ENCODE data around the gene WDFY1. TPM values are rescaled to one million over a fixed set of nuclear protein-coding genes. Genes with fewer than 3 reads are reported as not detected.

The WDFY1 gene
- total RNA-seq, 1 donor from 2014 or later, result 52.6 TPM

GRCh38 chr2:223905996-223906395, 39.1 kb downstream of the WDFY1 start:
- H3K9me3 ChIP-seq (ENCODE audit: insufficient read depth, low read depth, low read length), result no peaks in the 10 kb centered on the region
- no peak overlapping the region for H3K4me2 ChIP-seq (ENCODE audit: low read length)
- no peaks in the 10 kb centered on the region for H3K9me3 Mint-ChIP-seq (ENCODE audit: unreplicated experiment)
- H4K20me1 ChIP-seq (ENCODE audit: insufficient read depth, low read length), result peaks cover 41% of the 10 kb centered on the region
- TF ChIP-seq CTCF (IDR thresholded peaks at IDR 0.05; ENCODE audit: insufficient read depth, low read depth, low read length), result no peak
- no peak for TF ChIP-seq EZH2 (IDR thresholded peaks at IDR 0.05; ENCODE audit: insufficient read depth, low read length)
- H3K27ac ChIP-seq (ENCODE audit: low read depth, low read length), result no peak overlapping the region
- H3K4me3 ChIP-seq (ENCODE audit: insufficient read depth, low read depth, low read length), result no peak overlapping the region
- no peak overlapping the region for H2AFZ ChIP-seq (ENCODE audit: low read depth, low read length)
- H3K27me3 ChIP-seq (ENCODE audit: insufficient read depth, low read length), result no peaks in the 10 kb centered on the region
- FAIRE-seq, result no peak
- no peak for DNase-seq (ENCODE audit: low read depth)
- no peaks in the 10 kb centered on the region for H3K4me1 Mint-ChIP-seq (ENCODE audit: low read depth, unreplicated experiment)
- peaks cover 4% of the 10 kb centered on the region for H3K36me3 Mint-ChIP-seq (ENCODE audit: low read depth, unreplicated experiment)
- no peaks in the 10 kb centered on the region for H3K27me3 Mint-ChIP-seq (ENCODE audit: low read depth, unreplicated experiment)
- peaks cover 13% of the 10 kb centered on the region for H3K36me3 ChIP-seq (ENCODE audit: insufficient read depth, low read length)
- no peak overlapping the region for H3K9ac ChIP-seq (ENCODE audit: low read length)
- no peak overlapping the region for H3K27ac Mint-ChIP-seq (ENCODE audit: unreplicated experiment)
- H3K4me3 Mint-ChIP-seq (ENCODE audit: unreplicated experiment), result no peak overlapping the region
- peaks cover 39% of the 10 kb centered on the region for H3K79me2 ChIP-seq (ENCODE audit: insufficient read depth, low read length)
- no peaks in the 10 kb centered on the region for H3K4me1 ChIP-seq (ENCODE audit: insufficient read depth, low read length)

- TF ChIP-seq CTCF (IDR thresholded peaks at IDR 0.05; ENCODE audit: insufficient read depth, low read depth, low read length) (no peak), EZH2 (IDR thresholded peaks at IDR 0.05; ENCODE audit: insufficient read depth, low read length) (no peak)
- no peak overlapping the region for H2AFZ ChIP-seq (ENCODE audit: low read depth, low read length)
- H4K20me1 ChIP-seq (ENCODE audit: insufficient read depth, low read length), result peaks cover 4% of the 10 kb centered on the region
Measured at GRCh38 chr2:223901854-223902253, 43.3 kb downstream of the WDFY1 start.

GRCh38 chr2:223901311-223901710, 43.8 kb downstream of the WDFY1 start:
- TF ChIP-seq EZH2 (IDR thresholded peaks at IDR 0.05; ENCODE audit: insufficient read depth, low read length), result no peak
- Histone ChIP-seq H3K9me3 (ENCODE audit: insufficient read depth, low read depth, low read length) (no peaks in the 10 kb centered on the region), H3K27me3 (ENCODE audit: insufficient read depth, low read length) (no peaks in the 10 kb centered on the region), H3K27ac (ENCODE audit: low read depth, low read length) (no peak overlapping the region), H3K9ac (ENCODE audit: low read length) (no peak overlapping the region), H3K79me2 (ENCODE audit: insufficient read depth, low read length) (no peaks in the 10 kb centered on the region), H3K4me2 (ENCODE audit: low read length) (no peak overlapping the region), H3K4me3 (ENCODE audit: insufficient read depth, low read depth, low read length) (no peak overlapping the region), H3K4me1 (ENCODE audit: insufficient read depth, low read length) (no peaks in the 10 kb centered on the region), H4K20me1 (ENCODE audit: insufficient read depth, low read length) (peaks cover 4% of the 10 kb centered on the region), H2AFZ (ENCODE audit: low read depth, low read length) (no peak overlapping the region), H3K36me3 (ENCODE audit: insufficient read depth, low read length) (peaks cover 18% of the 10 kb centered on the region)
- H3K27ac Mint-ChIP-seq (ENCODE audit: unreplicated experiment), result no peak overlapping the region
- H3K36me3 Mint-ChIP-seq (ENCODE audit: low read depth, unreplicated experiment), result peaks cover 9% of the 10 kb centered on the region
- no peak overlapping the region for H3K4me3 Mint-ChIP-seq (ENCODE audit: unreplicated experiment)
- no peak for FAIRE-seq
- DNase-seq (ENCODE audit: low read depth), result no peak
- no peaks in the 10 kb centered on the region for H3K27me3 Mint-ChIP-seq (ENCODE audit: low read depth, unreplicated experiment)
- H3K4me1 Mint-ChIP-seq (ENCODE audit: low read depth, unreplicated experiment), result peaks cover 12% of the 10 kb centered on the region
- H3K9me3 Mint-ChIP-seq (ENCODE audit: unreplicated experiment), result no peaks in the 10 kb centered on the region

More at GRCh38 chr2:223901854-223902253, 43.3 kb downstream of the WDFY1 start:
- Mint-ChIP-seq H3K27ac (ENCODE audit: unreplicated experiment) (no peak overlapping the region), H3K9me3 (ENCODE audit: unreplicated experiment) (no peaks in the 10 kb centered on the region), H3K4me3 (ENCODE audit: unreplicated experiment) (no peak overlapping the region), H3K36me3 (ENCODE audit: low read depth, unreplicated experiment) (peaks cover 9% of the 10 kb centered on the region), H3K4me1 (ENCODE audit: low read depth, unreplicated experiment) (peaks cover 7% of the 10 kb centered on the region), H3K27me3 (ENCODE audit: low read depth, unreplicated experiment) (no peaks in the 10 kb centered on the region)
- Histone ChIP-seq H3K36me3 (ENCODE audit: insufficient read depth, low read length) (peaks cover 18% of the 10 kb centered on the region), H3K4me1 (ENCODE audit: insufficient read depth, low read length) (no peaks in the 10 kb centered on the region), H3K27me3 (ENCODE audit: insufficient read depth, low read length) (no peaks in the 10 kb centered on the region), H3K27ac (ENCODE audit: low read depth, low read length) (no peak overlapping the region), H3K9me3 (ENCODE audit: insufficient read depth, low read depth, low read length) (no peaks in the 10 kb centered on the region), H3K9ac (ENCODE audit: low read length) (no peak overlapping the region), H3K4me3 (ENCODE audit: insufficient read depth, low read depth, low read length) (no peak overlapping the region), H3K4me2 (ENCODE audit: low read length) (no peak overlapping the region), H3K79me2 (ENCODE audit: insufficient read depth, low read length) (no peaks in the 10 kb centered on the region)
- DNase-seq (ENCODE audit: low read depth), result no peak
- no peak for FAIRE-seq

All from astrocyte (in vitro differentiated cells and primary cell).